Fibroblast of skin of back (primary cell): Measurements from ENCODE around the gene AIFM3.
A peak's percentile ranks its signal among the peaks of the same experiment; 100 is the strongest.
"Not testable (repeated sequence)": the region's sequence is repeated elsewhere in the genome, so short reads cannot be mapped to it uniquely, and the experiment has no call there.

Source experiments
- DNase-seq: peaks from one replicate; pipeline ENCODE4 v3.0.0-alpha.2; 2013

The AIFM3 gene

GRCh38 chr22:21003782-21004181, 36.7 kb downstream of the AIFM3 start:
- no peak for DNase-seq

GRCh38 chr22:21009208-21009607, 42.2 kb downstream of the AIFM3 start:
- DNase-seq, result not testable (repeated sequence)

- DNase-seq, result peak; percentile 56
These were observed 42.8 kb downstream of the AIFM3 start for GRCh38 chr22:21009638-21010425.

GRCh38 chr22:21010426-21011113, 43.5 kb downstream of the AIFM3 start:
- DNase-seq, result no peak

DNA sequence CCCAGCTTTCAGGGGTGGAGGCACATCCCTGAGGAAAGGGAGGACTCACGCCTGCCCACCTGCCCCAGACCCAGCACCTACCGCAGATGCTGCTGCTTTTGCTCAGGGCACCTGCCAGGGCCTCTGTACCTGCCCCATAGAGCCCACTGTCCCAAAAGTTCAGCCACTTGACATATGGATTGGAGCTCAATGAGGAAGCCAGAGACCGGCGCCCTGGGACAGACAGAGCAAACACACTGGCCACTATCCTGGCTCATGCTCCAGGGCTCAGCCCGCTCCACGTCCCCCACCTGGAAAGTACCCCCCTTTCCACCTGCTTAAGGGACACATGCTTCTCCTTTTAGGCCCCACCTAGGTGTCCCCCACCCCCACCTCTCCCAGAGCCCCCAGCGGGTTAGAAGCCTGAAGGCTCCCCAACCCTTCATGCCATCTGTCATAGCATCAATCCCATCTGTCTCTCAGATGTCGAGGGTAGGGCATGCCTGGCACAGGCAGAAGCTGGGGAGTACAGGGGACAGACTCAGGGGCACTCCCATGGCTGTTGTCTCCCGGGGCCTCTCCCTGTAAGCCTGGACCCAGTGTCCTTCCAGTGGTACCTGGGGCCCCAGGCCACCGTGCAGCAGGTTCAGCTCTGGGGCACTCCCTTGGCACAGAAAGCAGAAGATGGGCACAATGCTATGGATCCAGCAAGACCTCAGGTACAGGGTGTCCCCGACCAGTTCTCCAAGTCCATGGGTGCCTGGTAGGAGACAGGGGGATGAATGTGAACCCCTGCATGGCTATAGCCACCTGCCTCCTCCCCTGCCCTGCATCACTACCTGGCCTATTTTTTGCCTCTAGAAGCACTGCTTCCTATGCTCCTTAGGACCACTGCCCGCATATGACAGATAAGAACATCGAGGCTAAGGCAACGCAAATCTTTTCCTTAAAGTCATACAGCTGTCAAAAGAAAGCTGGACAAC, 45.7 kb downstream of the AIFM3 start:
- no peak for DNase-seq

- DNase-seq, result no peak
These were observed 46.7 kb downstream of the AIFM3 start for GRCh38 chr22:21013657-21014201.

DNA sequence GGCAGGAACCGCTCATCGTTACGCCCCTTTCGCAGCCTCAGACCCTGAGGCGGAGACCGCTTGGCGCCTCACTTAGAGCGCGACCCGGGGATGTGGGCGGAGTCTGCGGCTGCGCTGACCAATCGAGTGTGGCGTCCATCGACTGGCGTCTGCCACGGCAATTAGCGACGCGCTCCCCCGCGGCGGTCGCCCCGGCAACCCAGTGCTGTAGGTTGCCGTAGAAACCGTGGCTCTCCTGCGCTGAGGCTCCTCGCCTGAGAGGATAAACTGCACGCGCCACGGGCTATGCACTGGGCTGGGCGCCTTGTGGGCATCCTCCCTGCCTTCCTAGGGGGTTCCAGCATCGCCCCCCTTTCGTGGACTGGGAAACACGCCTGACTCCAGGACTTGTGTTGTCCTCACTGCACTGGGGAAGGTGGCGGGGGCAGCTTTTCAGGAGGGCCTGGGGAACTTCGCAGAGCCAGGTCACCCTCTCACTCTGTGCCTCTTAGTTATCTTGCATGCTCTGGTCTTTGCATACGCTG, 47.2 kb downstream of the AIFM3 start:
- peak; percentile 91 for DNase-seq

DNA sequence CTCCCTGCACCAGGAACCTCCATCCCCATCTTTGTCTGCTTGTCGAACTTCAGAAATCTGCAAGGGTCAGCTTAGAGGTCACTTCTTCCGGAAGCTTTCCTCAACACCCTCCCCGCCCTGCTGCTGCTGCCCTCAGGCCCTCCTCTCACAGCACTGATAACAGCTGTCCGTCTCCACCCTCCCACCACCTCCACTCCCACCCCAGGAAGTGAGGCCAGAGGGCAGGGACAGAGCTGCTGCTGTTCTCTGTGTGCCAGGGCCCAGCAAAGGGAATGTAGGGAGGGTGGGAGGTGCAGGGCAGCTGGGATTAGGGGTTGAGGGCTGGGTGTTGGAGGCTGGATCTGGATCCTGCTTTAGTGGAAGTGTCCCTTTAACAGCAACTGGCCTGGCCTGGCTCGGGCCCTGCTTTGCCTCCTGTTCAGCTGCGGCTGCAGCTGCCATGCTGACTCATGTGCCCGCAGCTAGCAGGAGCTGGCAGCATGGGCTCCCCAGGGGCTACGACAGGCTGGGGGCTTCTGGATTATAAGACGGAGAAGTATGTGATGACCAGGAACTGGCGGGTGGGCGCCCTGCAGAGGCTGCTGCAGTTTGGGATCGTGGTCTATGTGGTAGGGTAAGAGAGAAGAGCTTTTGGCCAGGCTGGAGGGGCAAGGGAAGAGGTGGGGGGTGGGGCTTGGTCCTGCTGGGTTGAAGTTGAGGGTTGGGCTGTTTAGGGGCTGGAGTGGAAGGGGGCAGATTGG, 47.8 kb downstream of the AIFM3 start, which contains the start of gene P2RX6:
Gene P2RX6, plus strand, starts transcription at position 440 of the 740 bp plus-strand sequence. Its CDS starts 10 bp downstream, at position 450.
- DNase-seq, result peak; percentile 66

DNA sequence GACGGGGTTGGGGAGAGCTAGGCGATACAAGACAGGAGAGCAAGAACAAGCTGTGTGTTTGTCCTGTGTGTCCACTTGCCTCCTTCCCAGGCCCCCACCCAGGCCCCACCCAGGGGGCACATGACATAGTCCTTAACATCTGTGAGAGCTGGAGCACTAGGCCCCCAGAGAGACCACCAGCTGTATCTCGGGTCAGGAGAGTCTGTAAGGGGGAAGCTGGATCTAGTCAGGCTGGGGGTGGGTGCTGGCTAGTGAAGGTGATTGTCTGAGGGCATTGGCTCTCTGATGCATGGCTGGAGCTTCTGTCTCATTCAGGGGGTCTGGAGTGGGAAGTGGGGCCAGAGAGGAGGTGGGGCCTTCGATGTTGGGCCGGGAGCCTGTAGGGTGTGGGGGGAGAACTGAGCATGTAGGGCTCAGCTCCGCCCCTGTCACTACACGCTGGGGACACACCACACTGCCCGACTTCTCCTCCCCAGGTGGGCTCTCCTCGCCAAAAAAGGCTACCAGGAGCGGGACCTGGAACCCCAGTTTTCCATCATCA, 48.5 kb downstream of the AIFM3 start:
- no peak for DNase-seq

DNA sequence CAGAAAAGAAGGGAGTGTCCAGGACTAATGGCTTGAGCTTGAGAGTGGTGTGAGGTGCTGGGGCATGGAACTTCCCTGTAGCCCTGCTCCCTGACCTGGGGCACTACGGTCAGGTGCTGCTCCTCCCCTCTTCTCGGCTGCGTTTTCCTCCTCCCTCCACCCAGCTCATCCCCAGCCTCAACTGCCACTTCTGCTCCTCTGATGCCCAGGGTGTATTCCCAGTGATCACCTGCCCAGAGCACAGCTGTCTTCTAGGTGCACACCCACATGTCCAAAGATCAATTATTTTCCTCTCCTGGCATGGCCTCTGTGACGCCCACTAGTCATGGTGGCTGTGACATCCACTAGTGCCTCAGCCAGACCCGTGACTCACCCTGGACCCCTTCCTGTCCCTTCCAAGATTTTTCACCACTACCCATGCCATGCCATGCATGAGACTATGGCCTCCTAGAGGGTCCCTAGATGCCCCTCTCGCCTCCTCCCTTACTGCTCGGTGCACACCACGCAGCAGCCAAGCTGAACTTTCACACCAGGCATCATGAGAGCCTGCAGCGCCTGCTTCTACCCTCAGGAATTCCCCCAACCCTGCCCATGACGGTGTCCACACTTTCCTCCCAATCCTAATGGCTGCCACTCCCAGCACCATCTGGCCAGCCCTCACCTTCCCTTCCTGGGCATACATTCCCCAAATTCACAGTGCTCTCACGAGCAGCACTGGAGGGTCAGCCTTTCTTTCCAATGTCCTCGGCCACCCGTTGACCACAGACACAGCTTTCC, 49.8 kb downstream of the AIFM3 start:
- DNase-seq, result no peak

DNA sequence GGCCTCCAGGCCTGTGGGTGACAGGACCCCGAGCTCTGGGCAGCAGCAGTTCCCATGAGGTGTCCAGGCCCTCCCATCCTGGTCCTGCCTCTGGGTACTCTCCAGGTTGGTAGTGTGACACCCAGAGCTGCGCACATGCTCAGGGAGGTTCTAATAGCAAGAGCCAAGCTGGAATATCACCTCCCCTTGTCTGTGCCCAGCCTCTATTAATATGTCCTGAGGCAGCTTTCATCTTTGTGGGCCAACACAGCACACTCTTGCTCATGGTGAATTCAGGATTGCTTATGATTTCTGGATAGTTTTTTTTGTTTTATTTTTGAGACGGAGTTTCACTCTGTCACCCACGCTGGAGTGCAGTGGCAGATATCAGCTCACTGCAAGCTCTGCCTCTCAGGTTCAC, 51.3 kb downstream of the AIFM3 start:
- no peak for DNase-seq

GRCh38 chr22:21020802-21021429, 53.9 kb downstream of the AIFM3 start:
- no peak for DNase-seq

DNA sequence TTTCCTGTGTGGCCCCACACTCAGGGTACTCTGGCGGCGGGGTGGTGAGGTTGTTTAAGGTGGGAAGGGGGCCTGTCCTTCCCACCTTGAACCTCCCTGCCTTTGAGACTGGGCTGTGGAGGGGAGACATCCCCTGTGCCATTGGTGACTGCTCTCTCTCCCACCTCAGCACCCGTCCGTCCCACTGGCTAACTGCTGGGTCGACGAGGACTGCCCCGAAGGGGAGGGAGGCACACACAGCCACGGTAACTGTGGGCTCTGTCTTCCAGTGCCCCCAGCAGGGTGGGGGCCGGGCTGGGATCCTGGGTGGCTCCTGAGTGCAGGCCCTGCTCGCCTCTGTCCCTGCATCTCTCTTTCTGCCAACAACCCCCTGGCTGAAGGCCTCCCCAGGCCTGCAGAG, 55.5 kb downstream of the AIFM3 start:
- no peak for DNase-seq

- DNase-seq, result no peak
These were observed 56.0 kb downstream of the AIFM3 start for GRCh38 chr22:21022955-21023614.

GRCh38 chr22:21025266-21025665, 58.2 kb downstream of the AIFM3 start:
- DNase-seq, result no peak

GRCh38 chr22:21025763-21026755, 59.0 kb downstream of the AIFM3 start:
- DNase-seq, result no peak

DNA sequence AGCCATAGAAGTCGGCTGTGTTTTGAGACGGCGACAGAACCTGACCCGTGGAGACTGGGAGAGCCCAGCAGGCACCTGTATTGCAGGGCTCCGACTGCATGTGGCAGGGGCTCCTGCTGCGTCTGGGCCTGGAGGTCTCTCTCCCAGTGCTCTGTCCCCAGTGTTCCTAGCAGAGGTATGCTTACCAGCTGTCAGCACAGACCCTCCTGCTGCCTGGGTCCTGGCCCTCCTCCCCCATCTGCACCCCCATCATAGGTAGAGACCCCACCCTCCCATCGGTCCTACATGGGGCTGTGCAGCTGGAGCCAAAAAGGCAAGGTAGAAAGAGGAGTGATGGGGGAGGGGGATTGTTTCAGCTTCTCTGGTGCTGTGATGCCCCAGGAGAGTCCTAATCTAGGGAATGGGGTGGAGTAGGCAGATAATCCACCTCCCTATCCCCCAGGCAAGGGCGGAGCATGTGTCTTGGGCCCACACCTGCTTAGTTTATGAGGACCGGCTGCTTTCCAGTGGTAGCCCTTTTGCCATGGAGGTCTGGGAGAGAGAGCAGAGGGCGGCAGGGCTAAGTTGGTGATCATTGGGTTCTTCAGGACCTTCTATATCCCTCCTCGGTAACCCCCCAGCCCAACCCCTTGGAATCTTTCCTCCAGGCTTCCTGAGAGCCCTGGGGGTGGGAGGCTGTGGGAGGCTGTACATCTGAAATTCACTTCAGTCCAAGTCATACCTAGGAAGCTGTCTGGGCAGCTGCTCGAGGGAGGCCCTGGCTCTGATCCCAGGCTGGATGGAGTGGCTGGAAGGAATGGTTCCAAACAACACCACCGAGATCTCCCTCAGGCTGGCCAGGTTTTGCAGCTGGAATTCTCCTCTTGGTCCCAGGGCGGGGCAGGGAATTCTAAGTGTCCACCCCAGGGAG, 60.0 kb downstream of the AIFM3 start:
- peak; percentile 26 for DNase-seq
